Caco-2 (cell line): ENCODE results near the gene SLC6A7. TPM values are rescaled to one million over a fixed set of nuclear protein-coding genes. Genes with fewer than 3 reads are reported as not detected.

ENCODE experiments used
- BruUV-seq: library from RNA; stranded (reverse); fragments of 400-500 nt; replicated peaks from 2 replicates; lab custom pipeline; 2021; lab: Mats Ljungman, UMichigan
- CTCF ChIA-PET: fragments of 300-600 bp; sonication (Branson Sonifier 250); formaldehyde crosslinking; loops from one replicate; lab custom pipeline; 2022; ENCODE audit warnings: antibody characterized with exemption; lab: Charles Lee
- POLR2A ChIA-PET: fragments of 300-600 bp; sonication (Branson Sonifier 250); formaldehyde crosslinking; loops from one replicate; lab custom pipeline; 2022; ENCODE audit warnings: antibody characterized with exemption; lab: Charles Lee
- DNase-seq, 2 experiments: peaks; one replicate each; pipeline versions ENCODE4 v3.0.0 to v3.0.0-alpha.2; 2020 to 2022
- H3K27me3 ChIP-seq: replicated peaks from 2 replicates; pipeline ENCODE4 v1.6.0; 2011; ENCODE audit warnings: low read length; ENCODE audit not compliant: control insufficient read depth, insufficient read depth
- H3K36me3 ChIP-seq: 2 replicates; pipeline ENCODE4 v1.5.1; 2011; ENCODE audit warnings: low read length; ENCODE audit not compliant: control insufficient read depth, insufficient read depth
- H3K4me1 ChIP-seq: fragments of 250-450 bp; sonication (Bioruptor Pico); 2 replicates; pipeline ENCODE4 v1.5.1; 2020; ENCODE audit warnings: mild to moderate bottlenecking
- H3K4me3 ChIP-seq: 2 replicates; pipeline ENCODE4 v1.5.1; 2011; ENCODE audit warnings: low read depth, mild to moderate bottlenecking, control low read depth, low read length
- H3K9me3 ChIP-seq: fragments of 250-450 bp; sonication (Bioruptor Pico); 2 replicates; pipeline ENCODE4 v1.5.1; 2020; ENCODE audit warnings: mild to moderate bottlenecking, moderate library complexity
- H3K27ac Mint-ChIP-seq: one replicate; pipeline ENCODE4 v1.8.0; 2022; ENCODE audit warnings: mixed read lengths; ENCODE audit not compliant: unreplicated experiment
- H3K27me3 Mint-ChIP-seq: one replicate; pipeline ENCODE4 v1.8.0; 2022; ENCODE audit warnings: mixed read lengths; ENCODE audit not compliant: insufficient read depth, unreplicated experiment
- H3K36me3 Mint-ChIP-seq: one replicate; pipeline ENCODE4 v1.8.0; 2022; ENCODE audit warnings: mild to moderate bottlenecking, mixed read lengths; ENCODE audit not compliant: insufficient read depth, unreplicated experiment
- H3K4me1 Mint-ChIP-seq: one replicate; pipeline ENCODE4 v1.8.0; 2022; ENCODE audit warnings: low read depth, mixed read lengths; ENCODE audit not compliant: unreplicated experiment
- H3K4me3 Mint-ChIP-seq: one replicate; pipeline ENCODE4 v1.8.0; 2022; ENCODE audit warnings: mild to moderate bottlenecking, moderate library complexity, mixed read lengths; ENCODE audit not compliant: unreplicated experiment
- H3K9me3 Mint-ChIP-seq: one replicate; pipeline ENCODE4 v1.8.0; 2022; ENCODE audit warnings: mixed read lengths; ENCODE audit not compliant: unreplicated experiment
- intact Hi-C: fragments of 100-400 bp; cut with micrococcal nuclease; formaldehyde crosslinking; loops from one replicate; pipeline ENCODE4 v1.10.0; 2022; ENCODE audit not compliant: unreplicated experiment
- total RNA-seq: library from RNA; stranded (reverse); gene quantifications from 2 replicates; pipeline ENCODE4 v1.2.3, GENCODE V29; 2022
- TF ChIP-seq, protein P1 (sequence below), 2 experiments: fragments of 200-600 bp in 1 of 2; IDR thresholded peaks; 1 replicate in 1 of 2; 2 replicates in 1 of 2; pipeline versions ENCODE4 v1.5.1 to v1.8.0; 2011 to 2022; ENCODE audit warnings: antibody characterized with exemption in 1 of 2, control low read depth in 1 of 2, inconsistent platforms in 1 of 2, low read depth in 1 of 2, low read length in 1 of 2, mild to moderate bottlenecking in 1 of 2, moderate library complexity in 1 of 2; ENCODE audit not compliant: insufficient read depth in 1 of 2, severe bottlenecking in 1 of 2, unreplicated experiment in 1 of 2

Gene SLC6A7
- total RNA-seq, 1 experiment from 2014 or later: not detected

GRCh38 chr5:150146862-150147601 is 42.8 kb upstream of the SLC6A7 start:
- no peak overlapping the region for H3K4me3 ChIP-seq
- POLR2A ChIA-PET: no interaction called here

GRCh38 chr5:150147670-150148069 is 42.2 kb upstream of the SLC6A7 start:
- ChIA-PET POLR2A (no interaction called here), CTCF (interaction anchor here (0.6 kb wide), 1 partner anchor 14 kb away, joined by 3 read pairs; no protein-coding TSS in a partner anchor)
- Mint-ChIP-seq H3K27ac (peak overlapping the region; percentile 38), H3K36me3 (peaks cover 5% of the 10 kb centered on the region), H3K4me1 (peaks cover 41% of the 10 kb centered on the region), H3K4me3 (no peak overlapping the region), H3K27me3 (no peaks in the 10 kb centered on the region), H3K9me3 (no peaks in the 10 kb centered on the region)
- no peaks in the 10 kb centered on the region for H3K27me3 ChIP-seq
- intact Hi-C loops: no loop called here
- 0 out of 2 replicates have a peak, but pooled peaks cover 2% of the 10 kb centered on the region for H3K9me3 ChIP-seq
- TF ChIP-seq, protein P1, sequence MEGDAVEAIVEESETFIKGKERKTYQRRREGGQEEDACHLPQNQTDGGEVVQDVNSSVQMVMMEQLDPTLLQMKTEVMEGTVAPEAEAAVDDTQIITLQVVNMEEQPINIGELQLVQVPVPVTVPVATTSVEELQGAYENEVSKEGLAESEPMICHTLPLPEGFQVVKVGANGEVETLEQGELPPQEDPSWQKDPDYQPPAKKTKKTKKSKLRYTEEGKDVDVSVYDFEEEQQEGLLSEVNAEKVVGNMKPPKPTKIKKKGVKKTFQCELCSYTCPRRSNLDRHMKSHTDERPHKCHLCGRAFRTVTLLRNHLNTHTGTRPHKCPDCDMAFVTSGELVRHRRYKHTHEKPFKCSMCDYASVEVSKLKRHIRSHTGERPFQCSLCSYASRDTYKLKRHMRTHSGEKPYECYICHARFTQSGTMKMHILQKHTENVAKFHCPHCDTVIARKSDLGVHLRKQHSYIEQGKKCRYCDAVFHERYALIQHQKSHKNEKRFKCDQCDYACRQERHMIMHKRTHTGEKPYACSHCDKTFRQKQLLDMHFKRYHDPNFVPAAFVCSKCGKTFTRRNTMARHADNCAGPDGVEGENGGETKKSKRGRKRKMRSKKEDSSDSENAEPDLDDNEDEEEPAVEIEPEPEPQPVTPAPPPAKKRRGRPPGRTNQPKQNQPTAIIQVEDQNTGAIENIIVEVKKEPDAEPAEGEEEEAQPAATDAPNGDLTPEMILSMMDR (IDR thresholded peaks at IDR 0.05; ENCODE audit: insufficient read depth in 1 of 2, low read depth in 1 of 2, low read length in 1 of 2, severe bottlenecking in 1 of 2, unreplicated experiment in 1 of 2): no peak
- H3K4me3 ChIP-seq: no peak overlapping the region
- no peaks in the 10 kb centered on the region for H3K36me3 ChIP-seq
- BruUV-seq: no TSS peak
- DNase-seq: no peak
- peaks cover 38% of the 10 kb centered on the region for H3K4me1 ChIP-seq

More at GRCh38 chr5:150146862-150147601, 42.8 kb upstream of the SLC6A7 start:
- CTCF ChIA-PET: interaction anchor here (0.6 to 1.6 kb wide), 2 partner anchors 15 kb away, joined by 3 to 4 read pairs; no protein-coding TSS in a partner anchor
- no peaks in the 10 kb centered on the region for H3K9me3 Mint-ChIP-seq
- DNase-seq: no peak
- no peaks in the 10 kb centered on the region for H3K27me3 Mint-ChIP-seq
- no peak overlapping the region for H3K4me3 Mint-ChIP-seq
- H3K36me3 Mint-ChIP-seq: peaks cover 6% of the 10 kb centered on the region
- Histone ChIP-seq H3K4me1 (peaks cover 44% of the 10 kb centered on the region), H3K27me3 (no peaks in the 10 kb centered on the region), H3K9me3 (0 out of 2 replicates have a peak, but pooled peaks cover 2% of the 10 kb centered on the region), H3K36me3 (no peaks in the 10 kb centered on the region)
- BruUV-seq: no TSS peak
- peaks cover 43% of the 10 kb centered on the region for H3K4me1 Mint-ChIP-seq
- intact Hi-C loops: no loop called here
- TF ChIP-seq, protein P1 (IDR thresholded peaks at IDR 0.05; ENCODE audit: insufficient read depth in 1 of 2, low read depth in 1 of 2, low read length in 1 of 2, severe bottlenecking in 1 of 2, unreplicated experiment in 1 of 2): no peak
- peak overlapping the region; percentile 38 for H3K27ac Mint-ChIP-seq

- CTCF ChIA-PET: interaction anchor here (0.6 kb wide), 1 partner anchor 139 kb away, joined by 3 read pairs; no protein-coding TSS in a partner anchor
- Mint-ChIP-seq H3K4me1 (peaks cover 35% of the 10 kb centered on the region), H3K36me3 (no peaks in the 10 kb centered on the region), H3K27me3 (no peaks in the 10 kb centered on the region), H3K27ac (no peak overlapping the region), H3K9me3 (no peaks in the 10 kb centered on the region), H3K4me3 (no peak overlapping the region)
- intact Hi-C loops: no loop called here
- peaks cover 31% of the 10 kb centered on the region for H3K4me1 ChIP-seq
- no peaks in the 10 kb centered on the region for H3K27me3 ChIP-seq
- no peak for DNase-seq
- POLR2A ChIA-PET: no interaction called here
- BruUV-seq: no TSS peak
- no peaks in the 10 kb centered on the region for H3K36me3 ChIP-seq
- no peak overlapping the region for H3K4me3 ChIP-seq
- H3K9me3 ChIP-seq: 0 out of 2 replicates have a peak, but pooled peaks cover 2% of the 10 kb centered on the region
- TF ChIP-seq, protein P1 (IDR thresholded peaks at IDR 0.05; ENCODE audit: insufficient read depth in 1 of 2, low read depth in 1 of 2, low read length in 1 of 2, severe bottlenecking in 1 of 2, unreplicated experiment in 1 of 2): no peak
Measured at GRCh38 chr5:150148117-150148927, 41.5 kb upstream of the SLC6A7 start.
